Measurements from ENCODE around the gene NARS2. TPM values are rescaled to one million over a fixed set of nuclear protein-coding genes. Genes with fewer than 3 reads are reported as not detected.

NARS2 gene
- total and polyA plus RNA-seq, 2 donors, result 25.0 to 30.1 TPM

DNA sequence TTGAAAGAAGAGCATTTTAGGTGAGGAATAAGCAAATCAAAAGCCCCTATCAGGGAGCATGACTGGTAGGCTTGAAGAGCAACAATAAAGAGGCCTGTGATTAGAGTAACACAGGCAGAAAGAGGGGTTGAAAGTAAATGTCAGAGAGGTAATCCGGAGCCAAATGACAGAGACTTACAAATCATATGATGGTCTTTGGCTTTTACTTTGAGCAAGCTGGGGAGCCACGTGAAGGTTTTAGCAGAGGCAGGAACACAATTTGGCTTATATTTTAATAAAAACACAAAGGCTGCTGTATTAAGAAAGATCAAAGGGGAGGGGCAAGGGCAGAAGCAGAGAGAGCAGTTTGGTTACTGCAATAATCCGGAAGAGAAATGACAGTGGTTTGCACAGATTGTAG is 12.8 kb upstream of the NARS2 start:
- Histone ChIP-seq H3K4me1 (ENCODE audit: control insufficient read depth in 2 of 2, insufficient read depth in 2 of 2, low read length in 2 of 2) (no peaks in the 10 kb centered on the region), H3K27me3 (ENCODE audit: control insufficient read depth in 2 of 2, insufficient read depth in 1 of 2, low read length in 1 of 2) (no peaks in the 10 kb centered on the region)
- WGBS, result 94% methylated on average over 3 of the region's 3 CpGs

DNA sequence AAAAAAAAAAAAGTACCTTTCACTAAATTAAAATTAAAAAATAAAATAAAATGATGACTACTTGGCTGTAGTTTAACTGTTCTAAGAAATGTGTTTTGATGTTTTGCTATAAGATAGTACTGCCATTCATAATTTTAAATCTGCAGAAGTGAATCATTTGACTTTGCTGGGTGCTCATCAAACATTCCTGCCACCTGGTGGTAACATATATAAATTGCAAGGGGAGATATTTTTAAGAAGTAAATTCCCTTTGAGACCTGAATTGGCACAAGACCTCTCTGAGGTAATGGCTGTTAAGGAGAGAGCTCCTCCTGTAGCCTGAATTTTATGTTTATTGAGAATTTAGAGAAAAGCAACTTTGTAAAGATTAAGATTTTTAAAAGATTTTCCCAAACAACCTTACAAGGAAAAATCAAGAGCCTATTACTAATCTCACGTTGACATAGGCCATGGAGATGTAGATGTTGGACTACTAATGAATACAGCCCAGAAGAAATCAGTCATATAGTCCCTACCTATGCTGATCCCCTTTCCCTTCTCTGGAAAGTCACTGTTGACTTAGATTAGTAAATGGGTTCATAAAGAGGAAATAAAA is 11.9 kb upstream of the NARS2 start:
- peaks cover 1 to 7% of the 10 kb centered on the region in 2 donors for H3K9me3 ChIP-seq (ENCODE audit: control insufficient read depth in 2 of 2, insufficient read depth in 1 of 2, low read length in 1 of 2)

More for the DNA sequence above, 12.8 kb upstream of the NARS2 start:
- H3K9me3 ChIP-seq (ENCODE audit: control insufficient read depth in 2 of 2, insufficient read depth in 1 of 2, low read length in 1 of 2), result peaks cover 1 to 7% of the 10 kb centered on the region in 2 donors
- no peak overlapping the region for H3K4me3 ChIP-seq (ENCODE audit: low read length in 2 of 2)
- no peaks in the 10 kb centered on the region for H3K36me3 ChIP-seq (ENCODE audit: control insufficient read depth in 2 of 2, insufficient read depth in 2 of 2, low read length in 1 of 2)
- no peak for DNase-seq (ENCODE audit: low read depth in 6 of 9, low spot score in 9 of 9)
- H3K27ac ChIP-seq (ENCODE audit: low read depth in 1 of 2, low read length in 1 of 2), result no peak overlapping the region

GRCh38 chr11:78583889-78584288 is 9.2 kb upstream of the NARS2 start:
- Histone ChIP-seq H3K27ac (ENCODE audit: low read depth in 1 of 2, low read length in 1 of 2) (no peak overlapping the region), H3K9me3 (ENCODE audit: control insufficient read depth in 2 of 2, insufficient read depth in 1 of 2, low read length in 1 of 2) (peaks cover 1 to 7% of the 10 kb centered on the region in 2 donors), H3K36me3 (ENCODE audit: control insufficient read depth in 2 of 2, insufficient read depth in 2 of 2, low read length in 1 of 2) (no peaks in the 10 kb centered on the region), H3K4me1 (ENCODE audit: control insufficient read depth in 2 of 2, insufficient read depth in 2 of 2, low read length in 2 of 2) (no peaks in the 10 kb centered on the region), H3K27me3 (ENCODE audit: control insufficient read depth in 2 of 2, insufficient read depth in 1 of 2, low read length in 1 of 2) (no peaks in the 10 kb centered on the region), H3K4me3 (ENCODE audit: low read length in 2 of 2) (no peak overlapping the region)
- WGBS, result 92% methylated on average over 2 of the region's 2 CpGs
- no peak for DNase-seq (ENCODE audit: low read depth in 6 of 9, low spot score in 9 of 9)

More for the DNA sequence above, 11.9 kb upstream of the NARS2 start:
- Histone ChIP-seq H3K27me3 (ENCODE audit: control insufficient read depth in 2 of 2, insufficient read depth in 1 of 2, low read length in 1 of 2) (no peaks in the 10 kb centered on the region), H3K4me3 (ENCODE audit: low read length in 2 of 2) (no peak overlapping the region), H3K27ac (ENCODE audit: low read depth in 1 of 2, low read length in 1 of 2) (no peak overlapping the region), H3K4me1 (ENCODE audit: control insufficient read depth in 2 of 2, insufficient read depth in 2 of 2, low read length in 2 of 2) (no peaks in the 10 kb centered on the region), H3K36me3 (ENCODE audit: control insufficient read depth in 2 of 2, insufficient read depth in 2 of 2, low read length in 1 of 2) (no peaks in the 10 kb centered on the region)
- DNase-seq (ENCODE audit: low read depth in 6 of 9, low spot score in 9 of 9), result peak in 1 of 9 donors; percentile 38
- WGBS, result 98% methylated on average over 1 of the region's 1 CpG

DNA sequence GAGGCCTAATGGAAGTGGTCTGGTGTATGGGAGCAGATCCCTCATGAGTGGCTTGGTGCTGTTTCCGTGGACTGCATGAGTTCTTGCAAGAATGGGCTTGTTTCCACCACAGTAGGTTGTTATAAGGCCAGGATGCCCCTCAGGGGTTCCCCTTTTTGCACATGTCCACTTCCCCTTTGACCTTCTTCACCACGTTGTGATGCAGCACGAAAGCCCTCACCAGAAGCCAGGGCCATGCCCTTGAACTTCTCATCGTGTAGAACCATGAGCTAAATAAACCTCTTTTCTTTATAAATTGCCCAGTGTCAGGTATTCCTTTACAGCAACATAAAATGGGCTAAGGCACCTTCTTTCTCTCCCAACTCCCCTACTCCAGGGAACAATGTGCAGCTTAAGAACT is 2.8 kb upstream of the NARS2 start:
- Histone ChIP-seq H3K36me3 (ENCODE audit: control insufficient read depth in 2 of 2, insufficient read depth in 2 of 2, low read length in 1 of 2) (no peaks in the 10 kb centered on the region), H3K27ac (ENCODE audit: low read depth in 1 of 2, low read length in 1 of 2) (no peak overlapping the region), H3K9me3 (ENCODE audit: control insufficient read depth in 2 of 2, insufficient read depth in 1 of 2, low read length in 1 of 2) (no peaks in the 10 kb centered on the region), H3K4me3 (ENCODE audit: low read length in 2 of 2) (no peak overlapping the region), H3K4me1 (ENCODE audit: control insufficient read depth in 2 of 2, insufficient read depth in 2 of 2, low read length in 2 of 2) (peaks cover 10 to 14% of the 10 kb centered on the region in 2 donors), H3K27me3 (ENCODE audit: control insufficient read depth in 2 of 2, insufficient read depth in 1 of 2, low read length in 1 of 2) (no peaks in the 10 kb centered on the region)
- no peak for DNase-seq (ENCODE audit: low read depth in 6 of 9, low spot score in 9 of 9)
- 92% methylated on average over 4 of the region's 4 CpGs for WGBS

DNA sequence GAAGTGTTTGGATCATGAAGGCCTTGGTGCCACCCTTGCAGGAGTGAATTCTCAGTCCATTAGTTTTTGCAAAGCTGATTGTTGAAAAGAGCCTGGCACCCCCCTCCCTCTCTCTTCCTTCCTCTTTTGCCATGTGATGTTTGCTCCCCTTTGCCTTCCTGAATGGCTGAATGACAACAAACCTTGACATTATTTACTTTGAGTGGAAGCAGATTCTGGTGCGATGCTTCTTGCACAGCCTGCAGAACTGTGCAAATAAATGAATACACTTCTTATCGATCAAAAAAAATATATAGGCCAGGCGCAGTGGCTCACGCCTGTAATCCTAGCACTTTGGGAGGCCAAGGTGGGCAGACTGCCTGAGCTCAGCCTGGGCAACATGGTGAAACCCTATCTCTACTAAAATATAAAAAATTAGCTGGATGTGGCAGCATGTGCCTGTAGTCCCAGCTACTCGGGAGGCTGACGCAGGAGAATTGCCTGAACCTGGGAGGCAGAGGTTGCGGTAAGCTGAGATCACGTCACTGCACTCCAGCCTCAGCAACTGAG is 2.0 kb upstream of the NARS2 start:
- H3K9me3 ChIP-seq (ENCODE audit: control insufficient read depth in 2 of 2, insufficient read depth in 1 of 2, low read length in 1 of 2), result no peaks in the 10 kb centered on the region
- no peak overlapping the region for H3K27ac ChIP-seq (ENCODE audit: low read depth in 1 of 2, low read length in 1 of 2)
- peaks cover 10 to 14% of the 10 kb centered on the region in 2 donors for H3K4me1 ChIP-seq (ENCODE audit: control insufficient read depth in 2 of 2, insufficient read depth in 2 of 2, low read length in 2 of 2)
- DNase-seq (ENCODE audit: low read depth in 6 of 9, low spot score in 9 of 9), result no peak
- no peaks in the 10 kb centered on the region for H3K27me3 ChIP-seq (ENCODE audit: control insufficient read depth in 2 of 2, insufficient read depth in 1 of 2, low read length in 1 of 2)
- no peak overlapping the region for H3K4me3 ChIP-seq (ENCODE audit: low read length in 2 of 2)
- peaks cover 0 to under 1% of the 10 kb centered on the region in 2 donors for H3K36me3 ChIP-seq (ENCODE audit: control insufficient read depth in 2 of 2, insufficient read depth in 2 of 2, low read length in 1 of 2)
- 73% methylated on average over 8 of the region's 8 CpGs for WGBS

- Histone ChIP-seq H3K4me3 (ENCODE audit: low read length in 2 of 2) (peak overlapping the region; percentile 60 to 63), H3K27me3 (ENCODE audit: control insufficient read depth in 2 of 2, insufficient read depth in 1 of 2, low read length in 1 of 2) (no peaks in the 10 kb centered on the region), H3K9me3 (ENCODE audit: control insufficient read depth in 2 of 2, insufficient read depth in 1 of 2, low read length in 1 of 2) (no peaks in the 10 kb centered on the region), H3K4me1 (ENCODE audit: control insufficient read depth in 2 of 2, insufficient read depth in 2 of 2, low read length in 2 of 2) (peaks cover 10 to 14% of the 10 kb centered on the region in 2 donors), H3K36me3 (ENCODE audit: control insufficient read depth in 2 of 2, insufficient read depth in 2 of 2, low read length in 1 of 2) (peaks cover 0 to 9% of the 10 kb centered on the region in 2 donors), H3K27ac (ENCODE audit: low read depth in 1 of 2, low read length in 1 of 2) (peak overlapping the region; percentile 80 to 84)
- no peak for DNase-seq (ENCODE audit: low read depth in 6 of 9, low spot score in 9 of 9)
- 89% methylated on average over 10 of the region's 10 CpGs for WGBS
Observed at GRCh38 chr11:78575478-78575877, 814 bp upstream of the NARS2 start.

DNA sequence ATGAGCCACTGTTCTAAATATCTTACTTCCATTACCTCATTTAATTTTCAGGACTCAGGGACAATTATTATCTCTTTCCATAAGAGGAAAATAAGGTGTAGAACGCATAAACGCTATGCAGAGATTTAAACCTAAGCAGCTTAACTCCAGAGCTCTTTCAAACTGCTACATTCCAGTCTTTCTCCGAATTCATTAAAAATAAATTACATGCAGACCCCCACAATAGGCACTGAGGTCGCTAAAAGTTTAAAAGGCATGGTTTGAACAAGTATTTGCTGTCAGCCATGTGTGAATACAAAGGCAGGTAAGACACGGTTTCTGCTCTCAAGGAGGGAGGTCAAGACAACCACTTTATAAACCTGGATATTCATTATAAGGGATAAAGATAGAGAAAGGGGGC is 983 bp downstream of the NARS2 start:
- no peaks in the 10 kb centered on the region for H3K27me3 ChIP-seq (ENCODE audit: control insufficient read depth in 2 of 2, insufficient read depth in 1 of 2, low read length in 1 of 2)
- H3K36me3 ChIP-seq (ENCODE audit: control insufficient read depth in 2 of 2, insufficient read depth in 2 of 2, low read length in 1 of 2), result peaks cover 0 to 17% of the 10 kb centered on the region in 2 donors
- peaks cover 10 to 14% of the 10 kb centered on the region in 2 donors for H3K4me1 ChIP-seq (ENCODE audit: control insufficient read depth in 2 of 2, insufficient read depth in 2 of 2, low read length in 2 of 2)
- peak overlapping the region; percentile 60 to 63 for H3K4me3 ChIP-seq (ENCODE audit: low read length in 2 of 2)
- DNase-seq (ENCODE audit: low read depth in 6 of 9, low spot score in 9 of 9), result no peak
- H3K9me3 ChIP-seq (ENCODE audit: control insufficient read depth in 2 of 2, insufficient read depth in 1 of 2, low read length in 1 of 2), result no peaks in the 10 kb centered on the region
- WGBS, result 14% methylated on average over 5 of the region's 5 CpGs
- no peak overlapping the region for H3K27ac ChIP-seq (ENCODE audit: low read depth in 1 of 2, low read length in 1 of 2)

- 64% methylated on average over 3 of the region's 3 CpGs for WGBS
- Histone ChIP-seq H3K36me3 (ENCODE audit: control insufficient read depth in 2 of 2, insufficient read depth in 2 of 2, low read length in 1 of 2) (peaks cover 0 to 17% of the 10 kb centered on the region in 2 donors), H3K27me3 (ENCODE audit: control insufficient read depth in 2 of 2, insufficient read depth in 1 of 2, low read length in 1 of 2) (no peaks in the 10 kb centered on the region), H3K27ac (ENCODE audit: low read depth in 1 of 2, low read length in 1 of 2) (no peak overlapping the region), H3K4me3 (ENCODE audit: low read length in 2 of 2) (peak overlapping the region in 1 of 2 donors; percentile 63), H3K4me1 (ENCODE audit: control insufficient read depth in 2 of 2, insufficient read depth in 2 of 2, low read length in 2 of 2) (peaks cover 10 to 14% of the 10 kb centered on the region in 2 donors), H3K9me3 (ENCODE audit: control insufficient read depth in 2 of 2, insufficient read depth in 1 of 2, low read length in 1 of 2) (no peaks in the 10 kb centered on the region)
- DNase-seq (ENCODE audit: low read depth in 6 of 9, low spot score in 9 of 9), result no peak
Observed at GRCh38 chr11:78573271-78573670, 1.4 kb downstream of the NARS2 start.

- peaks cover 10 to 14% of the 10 kb centered on the region in 2 donors for H3K4me1 ChIP-seq (ENCODE audit: control insufficient read depth in 2 of 2, insufficient read depth in 2 of 2, low read length in 2 of 2)
- WGBS, result 87% methylated on average over 4 of the region's 4 CpGs
Observed at GRCh38 chr11:78572394-78572793, 2.3 kb downstream of the NARS2 start.

More at GRCh38 chr11:78572394-78572793, 2.3 kb downstream of the NARS2 start:
- Histone ChIP-seq H3K27me3 (ENCODE audit: control insufficient read depth in 2 of 2, insufficient read depth in 1 of 2, low read length in 1 of 2) (no peaks in the 10 kb centered on the region), H3K4me3 (ENCODE audit: low read length in 2 of 2) (no peak overlapping the region), H3K27ac (ENCODE audit: low read depth in 1 of 2, low read length in 1 of 2) (no peak overlapping the region), H3K9me3 (ENCODE audit: control insufficient read depth in 2 of 2, insufficient read depth in 1 of 2, low read length in 1 of 2) (no peaks in the 10 kb centered on the region), H3K36me3 (ENCODE audit: control insufficient read depth in 2 of 2, insufficient read depth in 2 of 2, low read length in 1 of 2) (peaks cover 0 to 23% of the 10 kb centered on the region in 2 donors)
- no peak for DNase-seq (ENCODE audit: low read depth in 6 of 9, low spot score in 9 of 9)
